T-helper 17 cell (primary cell): ENCODE measurements around the gene CCDC30. TPM values are rescaled to one million over a fixed set of nuclear protein-coding genes. Genes with fewer than 3 reads are reported as not detected.
A peak's percentile ranks its signal among the peaks of the same experiment; 100 is the strongest.
"Not testable (repeated sequence)": the region's sequence is repeated elsewhere in the genome, so short reads cannot be mapped to it uniquely, and the experiment has no call there.

Experiments used
- ATAC-seq: fragments of 150-1000 bp; cut with Tn5 transposase; 2 replicates; pipeline ENCODE4 v1.10.0; 2021; ENCODE audit warnings: mild to moderate bottlenecking, moderate library complexity
- DNase-seq, 3 donors: peaks; one replicate each; pipeline versions ENCODE4 v3.0.0 to v3.0.0-alpha.2; 2020 to 2021
- H3K9me3 ChIP-seq: one replicate; pipeline ENCODE4 v1.7.0; 2013; ENCODE audit warnings: low read length, mild to moderate bottlenecking; ENCODE audit not compliant: control insufficient read depth, poor library complexity, severe bottlenecking
- H3K27ac Mint-ChIP-seq: one replicate; pipeline ENCODE4 v1.8.0; 2022; ENCODE audit warnings: mild to moderate bottlenecking, moderate library complexity, mixed read lengths
- H3K27me3 Mint-ChIP-seq: one replicate; pipeline ENCODE4 v1.8.0; 2022; ENCODE audit warnings: mixed read lengths
- H3K36me3 Mint-ChIP-seq: one replicate; pipeline ENCODE4 v1.8.0; 2022; ENCODE audit warnings: low read depth, mixed read lengths
- H3K4me1 Mint-ChIP-seq: one replicate; pipeline ENCODE4 v1.8.0; 2022; ENCODE audit warnings: mild to moderate bottlenecking, mixed read lengths
- H3K4me3 Mint-ChIP-seq: one replicate; pipeline ENCODE4 v1.8.0; 2022; ENCODE audit warnings: mild to moderate bottlenecking, moderate library complexity, mixed read lengths
- total RNA-seq, 4 donors: library from RNA in 2 of 4; stranded (reverse) in 2 of 4; gene quantifications; one replicate each; pipeline ENCODE4 v1.2.3 and lab custom pipeline; 2022 to 2026

The CCDC30 gene
- total RNA-seq, 2 donors from 2014 or later, result 2.9 to 3.9 TPM

DNA sequence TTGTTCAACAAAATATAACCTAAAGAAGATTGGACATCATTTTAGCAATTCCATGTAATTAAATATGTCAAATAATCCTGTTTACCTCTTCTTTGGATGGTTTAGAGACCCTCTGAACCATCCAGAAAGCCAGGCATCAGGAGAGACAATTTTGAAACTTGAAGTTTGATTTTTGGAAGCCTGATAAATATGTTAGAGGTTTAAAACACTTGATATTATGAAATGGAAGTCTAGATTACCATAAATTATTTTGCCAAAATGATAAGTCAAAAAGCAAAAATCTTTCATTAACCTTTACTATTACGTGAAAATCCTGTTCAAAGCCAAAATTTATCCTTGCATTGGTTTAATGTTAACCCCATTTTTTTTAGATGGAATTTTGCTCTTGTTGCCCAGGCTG lies 43.5 kb downstream of the CCDC30 start:
- DNase-seq (no peak), ATAC-seq (no peak)
- H3K27ac Mint-ChIP-seq, result no peak overlapping the region
- H3K36me3 Mint-ChIP-seq, result peaks cover 3% of the 10 kb centered on the region
- H3K4me1 Mint-ChIP-seq, result no peaks in the 10 kb centered on the region
- no peaks in the 10 kb centered on the region for H3K27me3 Mint-ChIP-seq
- peaks cover 6% of the 10 kb centered on the region for H3K9me3 ChIP-seq
- H3K4me3 Mint-ChIP-seq, result no peak overlapping the region

DNA sequence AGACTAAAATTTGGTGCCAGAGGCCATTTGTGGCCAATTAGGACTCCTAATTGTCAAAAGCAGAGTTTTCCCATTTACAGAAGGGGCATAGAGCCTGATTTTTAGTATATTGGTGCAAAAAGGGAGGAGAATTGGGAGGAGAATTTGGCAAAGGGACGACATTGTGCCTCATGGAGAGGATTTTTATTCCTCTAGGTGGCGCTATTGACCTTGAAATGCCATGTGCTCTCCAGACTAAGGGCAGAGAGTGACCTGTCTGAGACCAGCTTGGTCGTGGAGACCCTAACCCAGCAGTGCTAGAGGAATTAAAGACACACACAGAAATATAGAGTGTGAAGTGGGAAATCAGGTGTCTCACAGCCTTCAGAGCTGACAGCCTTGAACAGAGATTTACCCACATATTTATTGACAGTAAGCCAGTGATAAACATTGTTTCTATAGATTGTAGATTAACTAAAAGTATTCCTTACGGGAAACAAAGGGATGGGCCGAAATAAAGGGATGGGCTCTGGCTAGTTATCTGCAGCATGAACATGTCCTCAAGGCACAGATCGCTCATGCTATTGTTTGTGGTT lies 48.6 kb downstream of the CCDC30 start:
- ATAC-seq, DNase-seq, H3K4me3 Mint-ChIP-seq, H3K4me1 Mint-ChIP-seq, H3K27ac Mint-ChIP-seq, H3K36me3 Mint-ChIP-seq, H3K27me3 Mint-ChIP-seq, H3K9me3 ChIP-seq: not testable (repeated sequence)

- H3K9me3 ChIP-seq, result no peaks in the 10 kb centered on the region
- DNase-seq (no peak), ATAC-seq (no peak)
- no peaks in the 10 kb centered on the region for H3K27me3 Mint-ChIP-seq
- no peak overlapping the region for H3K4me3 Mint-ChIP-seq
- H3K36me3 Mint-ChIP-seq, result peaks cover 5% of the 10 kb centered on the region
- H3K4me1 Mint-ChIP-seq, result no peaks in the 10 kb centered on the region
- no peak overlapping the region for H3K27ac Mint-ChIP-seq
Observed at GRCh38 chr1:42518908-42519307, 55.8 kb downstream of the CCDC30 start.

- Mint-ChIP-seq H3K27ac (no peak overlapping the region), H3K36me3 (no peaks in the 10 kb centered on the region), H3K4me1 (no peaks in the 10 kb centered on the region), H3K27me3 (no peaks in the 10 kb centered on the region), H3K4me3 (no peak overlapping the region)
- no peak for DNase-seq
- H3K9me3 ChIP-seq, result no peaks in the 10 kb centered on the region
- no peak for ATAC-seq
Observed at GRCh38 chr1:42523171-42523570, 60.1 kb downstream of the CCDC30 start.

DNA sequence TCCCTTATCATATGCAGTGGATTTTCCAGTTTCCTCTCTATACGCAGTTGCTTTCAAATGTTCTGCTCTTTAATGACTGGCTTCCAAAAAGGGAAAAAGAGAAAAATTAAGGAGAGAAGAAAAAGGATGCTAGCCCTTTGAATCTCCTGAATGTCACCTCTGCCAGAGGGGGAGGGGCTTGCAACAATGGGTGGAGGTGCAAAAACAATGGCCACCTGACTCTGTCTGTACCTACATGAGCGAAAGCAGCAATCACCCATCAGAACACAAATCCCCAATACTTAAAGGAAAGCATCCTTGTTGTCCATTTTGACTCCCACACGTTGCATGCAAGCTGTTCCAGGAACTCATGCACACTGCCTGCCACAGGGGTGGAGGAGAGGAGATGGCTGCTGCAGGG lies 61.2 kb downstream of the CCDC30 start:
- H3K27ac Mint-ChIP-seq, result no peak overlapping the region
- no peak for DNase-seq
- H3K27me3 Mint-ChIP-seq, result no peaks in the 10 kb centered on the region
- no peaks in the 10 kb centered on the region for H3K4me1 Mint-ChIP-seq
- ATAC-seq, result no peak
- H3K36me3 Mint-ChIP-seq, result no peaks in the 10 kb centered on the region
- H3K9me3 ChIP-seq, result no peaks in the 10 kb centered on the region
- H3K4me3 Mint-ChIP-seq, result no peak overlapping the region

DNA sequence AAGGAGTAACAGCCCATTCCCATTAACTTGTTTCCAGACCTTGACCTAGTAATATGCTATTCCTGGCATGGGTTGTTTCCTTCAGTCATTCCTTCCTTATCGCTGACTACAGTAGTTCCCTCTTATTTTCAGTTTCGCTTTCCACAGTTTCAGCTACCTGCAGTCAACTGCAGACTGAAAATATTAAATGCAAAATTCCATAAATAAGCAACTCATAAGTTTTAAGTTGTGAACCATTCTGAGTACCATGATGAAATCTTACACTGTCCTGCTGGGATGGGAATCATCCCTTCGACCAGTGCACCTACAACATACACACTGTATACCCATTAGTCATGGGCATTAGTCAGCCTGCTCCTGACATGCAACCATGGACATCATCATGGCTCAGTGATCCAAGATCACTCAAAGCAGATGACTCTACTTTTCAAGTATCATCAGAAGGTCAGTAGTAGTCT lies 66.7 kb downstream of the CCDC30 start:
- no peak for DNase-seq
- peaks cover 9% of the 10 kb centered on the region for H3K4me1 Mint-ChIP-seq
- H3K4me3 Mint-ChIP-seq, result peak overlapping the region; percentile 83
- H3K27ac Mint-ChIP-seq, result peak overlapping the region; percentile 79
- H3K27me3 Mint-ChIP-seq, result peaks cover 7% of the 10 kb centered on the region
- peaks cover 3% of the 10 kb centered on the region for H3K9me3 ChIP-seq
- peak; percentile 54 for ATAC-seq
- peaks cover 4% of the 10 kb centered on the region for H3K36me3 Mint-ChIP-seq

DNA sequence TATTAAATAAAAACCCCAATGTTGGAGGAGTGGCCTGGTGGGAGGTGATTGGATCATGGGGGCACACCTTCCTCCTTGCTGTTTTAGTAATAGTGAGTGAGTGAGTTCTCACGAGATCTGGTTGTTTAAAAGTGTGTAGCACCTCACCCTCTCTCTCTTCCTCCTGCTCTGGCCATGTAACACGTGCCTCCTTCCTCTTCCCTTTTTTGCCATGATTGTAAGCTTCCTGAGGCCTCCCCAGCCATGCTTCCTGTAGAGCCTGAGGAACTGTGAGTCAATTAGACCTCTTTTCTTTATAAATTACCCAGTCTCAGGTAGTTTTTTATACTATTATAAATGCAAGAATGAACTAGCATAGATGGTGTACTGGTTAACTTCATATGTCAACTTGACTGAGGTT lies 68.0 kb downstream of the CCDC30 start:
- Mint-ChIP-seq H3K4me3 (no peak overlapping the region), H3K27ac (no peak overlapping the region), H3K36me3 (peaks cover 4% of the 10 kb centered on the region), H3K27me3 (peaks cover 7% of the 10 kb centered on the region), H3K4me1 (peaks cover 9% of the 10 kb centered on the region)
- ATAC-seq (no peak), DNase-seq (no peak)
- peaks cover 3% of the 10 kb centered on the region for H3K9me3 ChIP-seq

GRCh38 chr1:42533101-42533863 lies 70.2 kb downstream of the CCDC30 start:
- no peak overlapping the region for H3K27ac Mint-ChIP-seq
- H3K36me3 Mint-ChIP-seq, result peaks cover 4% of the 10 kb centered on the region
- H3K4me3 Mint-ChIP-seq, result no peak overlapping the region
- DNase-seq (no peak), ATAC-seq (no peak)
- H3K4me1 Mint-ChIP-seq, result peaks cover 9% of the 10 kb centered on the region
- H3K9me3 ChIP-seq, result peaks cover 3% of the 10 kb centered on the region
- H3K27me3 Mint-ChIP-seq, result peaks cover 7% of the 10 kb centered on the region

DNA sequence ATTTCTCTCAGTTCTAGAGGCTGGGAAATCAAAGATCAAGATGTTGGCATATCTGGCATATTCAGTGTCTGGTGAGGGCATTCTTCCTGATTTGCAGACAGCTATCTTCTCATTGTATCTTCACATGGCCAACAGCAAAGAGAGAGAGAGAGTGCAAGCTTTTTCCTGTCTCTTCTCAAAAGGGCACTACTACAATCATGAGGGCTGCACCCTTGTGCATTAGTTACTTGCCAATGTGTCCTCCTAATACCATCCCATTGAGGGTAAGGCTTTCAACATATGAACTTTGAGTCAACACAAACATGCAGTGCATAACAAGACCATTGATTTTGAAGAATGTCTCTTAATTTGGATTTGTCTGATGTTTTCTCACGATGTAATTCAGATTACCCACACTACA lies 78.0 kb downstream of the CCDC30 start:
- ATAC-seq, result no peak
- Mint-ChIP-seq H3K27ac (no peak overlapping the region), H3K36me3 (no peaks in the 10 kb centered on the region), H3K4me1 (no peaks in the 10 kb centered on the region), H3K27me3 (no peaks in the 10 kb centered on the region), H3K4me3 (no peak overlapping the region)
- no peak for DNase-seq
- no peaks in the 10 kb centered on the region for H3K9me3 ChIP-seq

- DNase-seq (no peak), ATAC-seq (no peak)
- no peaks in the 10 kb centered on the region for H3K9me3 ChIP-seq
- H3K4me1 Mint-ChIP-seq, result peaks cover 5% of the 10 kb centered on the region
- H3K36me3 Mint-ChIP-seq, result peaks cover 10% of the 10 kb centered on the region
- H3K27me3 Mint-ChIP-seq, result no peaks in the 10 kb centered on the region
- H3K27ac Mint-ChIP-seq, result no peak overlapping the region
- H3K4me3 Mint-ChIP-seq, result no peak overlapping the region
Observed at GRCh38 chr1:42551180-42551579, 88.1 kb downstream of the CCDC30 start.

- H3K27ac Mint-ChIP-seq, result no peak overlapping the region
- ATAC-seq (no peak), DNase-seq (no peak)
- H3K36me3 Mint-ChIP-seq, result peaks cover 10% of the 10 kb centered on the region
- H3K27me3 Mint-ChIP-seq, result no peaks in the 10 kb centered on the region
- no peak overlapping the region for H3K4me3 Mint-ChIP-seq
- H3K9me3 ChIP-seq, result no peaks in the 10 kb centered on the region
- H3K4me1 Mint-ChIP-seq, result peaks cover 5% of the 10 kb centered on the region
Observed at GRCh38 chr1:42551590-42551989, 88.5 kb downstream of the CCDC30 start.

GRCh38 chr1:42552636-42553035 lies 89.5 kb downstream of the CCDC30 start:
- no peaks in the 10 kb centered on the region for H3K9me3 ChIP-seq
- H3K4me3 Mint-ChIP-seq, result no peak overlapping the region
- ATAC-seq, result no peak
- H3K4me1 Mint-ChIP-seq, result peaks cover 5% of the 10 kb centered on the region
- H3K27me3 Mint-ChIP-seq, result no peaks in the 10 kb centered on the region
- H3K27ac Mint-ChIP-seq, result no peak overlapping the region
- no peak for DNase-seq
- H3K36me3 Mint-ChIP-seq, result peaks cover 10% of the 10 kb centered on the region

GRCh38 chr1:42557230-42557851 lies 94.3 kb downstream of the CCDC30 start:
- ATAC-seq, result no peak
- peaks cover 4% of the 10 kb centered on the region for H3K9me3 ChIP-seq
- H3K36me3 Mint-ChIP-seq, result peaks cover 10% of the 10 kb centered on the region
- DNase-seq, result no peak
- no peak overlapping the region for H3K27ac Mint-ChIP-seq
- H3K4me3 Mint-ChIP-seq, result no peak overlapping the region
- no peaks in the 10 kb centered on the region for H3K27me3 Mint-ChIP-seq
- H3K4me1 Mint-ChIP-seq, result no peaks in the 10 kb centered on the region
